HEK293T (cell line): ENCODE measurements around the gene SQOR.

Source experiments
- CTCF ChIA-PET: fragments of 350-600 bp; formaldehyde crosslinking; extraction: SDS; loops from one replicate; lab custom pipeline; 2021; ENCODE audit warnings: antibody characterized with exemption, inconsistent platforms; lab: Yijun Ruan, JAX
- POLR2A ChIA-PET: fragments of 350-600 bp; formaldehyde crosslinking; extraction: SDS; loops from one replicate; lab custom pipeline; 2020; ENCODE audit warnings: antibody characterized with exemption, inconsistent platforms; lab: Yijun Ruan, JAX
- DNase-seq: peaks from one replicate; pipeline ENCODE4 v3.0.0; 2012; ENCODE audit warnings: mixed read lengths; ENCODE audit errors: extremely low spot score
- ARNT ChIP-seq: fragments of 450-650 bp; IDR thresholded peaks from 2 replicates; pipeline ENCODE4 v1.6.1; 2017; ENCODE audit warnings: mild to moderate bottlenecking
- BHLHE40 ChIP-seq: fragments of 450-650 bp; IDR thresholded peaks from 2 replicates; pipeline ENCODE4 v1.6.1; 2016; ENCODE audit warnings: mild to moderate bottlenecking, moderate library complexity, borderline replicate concordance
- CTBP1 ChIP-seq: fragments of 450-650 bp; IDR thresholded peaks from 2 replicates; pipeline ENCODE4 v1.6.1; 2016; ENCODE audit warnings: borderline replicate concordance
- ELF4 ChIP-seq: fragments of 450-650 bp; IDR thresholded peaks from 2 replicates; pipeline ENCODE4 v1.6.1; 2017; ENCODE audit warnings: antibody characterized with exemption
- FOXA1 ChIP-seq: fragments of 450-650 bp; IDR thresholded peaks from 2 replicates; pipeline ENCODE4 v1.6.1; 2016; ENCODE audit warnings: mild to moderate bottlenecking
- FOXK2 ChIP-seq: fragments of 450-650 bp; IDR thresholded peaks from 2 replicates; pipeline ENCODE4 v1.6.1; 2016; ENCODE audit warnings: mild to moderate bottlenecking
- FOXM1 ChIP-seq: fragments of 450-650 bp; IDR thresholded peaks from 2 replicates; pipeline ENCODE4 v1.6.1; 2017; ENCODE audit warnings: mild to moderate bottlenecking, borderline replicate concordance
- HDGF ChIP-seq: fragments of 450-650 bp; IDR thresholded peaks from 2 replicates; pipeline ENCODE4 v1.6.1; 2017; ENCODE audit warnings: antibody characterized with exemption, borderline replicate concordance
- L3MBTL2 ChIP-seq: fragments of 450-650 bp; conservative IDR thresholded peaks from 2 replicates; pipeline ENCODE4 v1.6.1; 2016; ENCODE audit warnings: mild to moderate bottlenecking
- LEF1 ChIP-seq: fragments of 450-650 bp; IDR thresholded peaks from 2 replicates; pipeline ENCODE4 v1.6.1; 2017; ENCODE audit warnings: mild to moderate bottlenecking, borderline replicate concordance
- NFRKB ChIP-seq: fragments of 450-650 bp; IDR thresholded peaks from 2 replicates; pipeline ENCODE4 v1.6.1; 2016; ENCODE audit warnings: mild to moderate bottlenecking, moderate library complexity
- SP1 ChIP-seq: fragments of 450-650 bp; IDR thresholded peaks from 2 replicates; pipeline ENCODE4 v1.6.1; 2017
- SUZ12 ChIP-seq: fragments of 450-650 bp; IDR thresholded peaks from 2 replicates; pipeline ENCODE4 v1.6.1; 2016; ENCODE audit warnings: mild to moderate bottlenecking
- TARDBP ChIP-seq: fragments of 450-650 bp; IDR thresholded peaks from 2 replicates; pipeline ENCODE4 v1.6.1; 2016
- ZNF384 ChIP-seq: fragments of 450-650 bp; IDR thresholded peaks from 2 replicates; pipeline ENCODE4 v1.6.1; 2016
- TF ChIP-seq, protein P1 (sequence below): fragments of 450-650 bp; IDR thresholded peaks from 2 replicates; pipeline ENCODE4 v1.6.1; 2016

The SQOR gene

DNA sequence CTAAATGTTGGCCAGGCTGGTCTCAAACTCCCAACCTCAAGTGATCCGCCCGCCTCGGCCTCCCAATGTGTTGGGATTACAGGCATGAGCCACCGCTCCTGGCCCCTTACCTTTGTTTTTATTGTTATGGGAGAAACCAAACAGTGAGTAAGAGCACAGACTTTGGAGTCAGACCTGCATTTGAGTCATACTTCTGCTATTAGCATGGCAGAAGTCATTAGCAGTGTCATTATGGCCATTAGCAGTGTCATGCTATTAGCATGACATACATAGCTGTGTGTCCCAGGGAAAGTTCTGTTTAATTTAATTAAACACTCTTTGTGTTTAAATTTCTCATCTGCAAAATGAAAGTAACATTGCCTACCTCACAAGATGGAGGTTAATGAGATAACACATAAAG lies 54.8 kb downstream of the SQOR start:
- POLR2A ChIA-PET: no interaction called here
- no peak for TF ChIP-seq HDGF
- no peak for TF ChIP-seq FOXA1
- TF ChIP-seq L3MBTL2: no peak
- no peak for TF ChIP-seq NFRKB
- CTCF ChIA-PET: no interaction called here
- no peak for DNase-seq

DNA sequence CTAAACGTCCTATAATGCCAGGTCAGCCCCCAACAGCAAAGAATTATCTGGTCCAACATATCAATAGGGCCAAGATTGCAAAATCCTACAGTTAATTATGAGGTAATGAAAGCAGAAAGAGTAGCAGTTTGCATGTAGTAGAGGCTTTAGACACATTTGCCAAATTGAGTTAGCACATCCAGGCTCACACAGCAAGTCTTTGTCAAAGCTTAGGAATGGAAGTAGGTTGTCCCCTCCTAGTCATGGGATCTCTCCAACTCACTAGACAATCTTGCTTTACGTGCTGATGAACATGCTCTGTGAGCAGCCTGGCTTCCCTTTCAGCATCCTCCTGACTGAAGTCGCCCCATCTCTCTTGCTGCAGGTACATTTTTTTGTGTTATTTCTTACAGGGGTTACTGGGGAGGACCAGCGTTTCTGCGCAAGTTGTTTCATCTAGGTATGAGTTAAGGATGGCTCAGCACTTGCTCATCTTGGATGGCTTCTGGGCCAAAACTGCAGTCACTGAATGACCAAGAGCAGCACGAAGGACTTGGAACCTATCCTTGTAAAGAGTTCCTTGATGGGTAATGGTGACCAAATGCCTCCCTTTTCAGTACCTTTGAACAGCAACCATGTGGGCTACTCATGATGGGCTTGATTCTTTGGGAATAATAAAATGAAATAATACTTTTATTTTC lies 55.9 kb downstream of the SQOR start:
- ChIA-PET CTCF (interaction anchor here (1.0 kb wide), 1 partner anchor 15 kb away, joined by 3 read pairs; no protein-coding TSS in a partner anchor), POLR2A (no interaction called here)
- DNase-seq: no peak

DNA sequence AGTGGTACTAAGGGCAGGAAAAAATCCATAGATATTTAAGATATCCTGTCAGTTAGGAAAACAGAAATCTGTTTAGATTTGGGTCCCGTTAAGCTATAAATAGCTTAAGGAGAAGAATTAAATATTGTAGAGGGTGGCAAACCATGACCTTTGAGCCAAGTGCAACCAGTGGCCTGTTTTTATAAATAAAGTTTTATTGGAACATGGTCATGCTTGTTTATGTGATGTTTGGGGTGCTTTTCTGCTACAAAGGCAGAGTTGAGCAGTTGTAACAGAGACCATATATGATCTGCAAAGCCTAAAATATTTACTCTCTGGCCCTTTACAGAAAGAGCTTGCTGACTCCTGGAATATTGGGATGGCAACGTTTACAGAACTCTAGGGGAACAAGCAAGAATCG lies 66.3 kb downstream of the SQOR start:
- DNase-seq: no peak

More for the DNA sequence above, 55.9 kb downstream of the SQOR start:
- TF ChIP-seq FOXA1 (no peak), CTBP1 (no peak), ARNT (no peak), SP1 (no peak)

DNA sequence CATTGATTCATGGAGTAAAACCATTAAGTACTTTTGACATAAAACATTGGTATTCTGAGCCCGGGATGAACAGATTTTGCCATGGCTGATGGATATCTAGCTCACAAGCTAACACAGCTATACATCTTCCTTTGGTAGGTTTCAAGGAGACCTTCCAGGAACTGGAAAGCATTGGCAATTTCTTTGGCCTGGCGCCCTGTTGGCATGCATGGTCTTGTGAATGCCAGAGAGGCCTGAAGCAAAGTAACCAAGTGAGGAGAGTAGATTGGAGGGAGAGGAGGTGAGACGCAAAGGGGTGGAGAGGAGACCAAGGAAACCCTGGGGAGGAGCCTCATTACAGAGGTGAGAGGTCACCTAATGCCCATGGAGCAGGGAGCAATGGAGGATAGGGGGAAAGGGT lies 67.2 kb downstream of the SQOR start:
- POLR2A ChIA-PET: no interaction called here
- DNase-seq: no peak
- TF ChIP-seq FOXM1 (no peak), TARDBP (no peak)
- CTCF ChIA-PET: interaction anchor here (1.0 kb wide), 1 partner anchor 42 kb away, joined by 3 read pairs; no protein-coding TSS in a partner anchor

More for the DNA sequence above, 66.3 kb downstream of the SQOR start:
- TF ChIP-seq L3MBTL2 (no peak), HDGF (no peak), CTBP1 (no peak), BHLHE40 (no peak), SUZ12 (no peak)
- POLR2A ChIA-PET: no interaction called here
- CTCF ChIA-PET: no interaction called here

DNA sequence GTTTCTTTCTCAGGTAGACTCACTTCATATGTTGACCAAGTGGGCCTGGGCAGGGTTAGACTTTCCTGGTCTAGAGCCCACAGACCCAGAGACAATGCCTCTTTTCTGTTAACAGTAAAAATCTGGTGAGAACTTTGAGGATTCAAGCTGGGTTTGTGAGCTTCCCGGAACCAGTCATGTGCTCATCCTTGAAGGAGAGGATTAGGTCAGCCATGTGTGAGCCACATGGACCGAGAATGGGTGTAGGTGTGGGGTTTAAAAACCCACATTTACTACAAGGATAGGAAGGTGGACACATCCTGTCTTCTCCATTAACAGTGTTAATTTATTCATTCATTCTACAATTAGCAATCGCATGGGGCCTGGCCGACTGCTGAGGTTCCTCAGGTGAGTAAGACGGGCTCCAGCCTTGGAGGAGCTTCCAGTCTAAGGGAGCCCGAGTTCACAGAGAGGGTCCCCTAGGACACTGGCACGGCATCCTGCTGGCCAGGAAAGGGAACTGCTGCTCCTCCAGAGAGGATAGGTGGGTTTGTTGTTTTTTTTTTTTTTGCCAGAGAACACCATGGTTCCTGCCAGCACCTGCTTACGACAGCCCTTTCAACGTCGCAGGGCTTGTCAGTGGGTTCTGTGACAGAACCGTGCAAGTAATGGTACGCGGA lies 69.0 kb downstream of the SQOR start:
- TF ChIP-seq, protein P1, sequence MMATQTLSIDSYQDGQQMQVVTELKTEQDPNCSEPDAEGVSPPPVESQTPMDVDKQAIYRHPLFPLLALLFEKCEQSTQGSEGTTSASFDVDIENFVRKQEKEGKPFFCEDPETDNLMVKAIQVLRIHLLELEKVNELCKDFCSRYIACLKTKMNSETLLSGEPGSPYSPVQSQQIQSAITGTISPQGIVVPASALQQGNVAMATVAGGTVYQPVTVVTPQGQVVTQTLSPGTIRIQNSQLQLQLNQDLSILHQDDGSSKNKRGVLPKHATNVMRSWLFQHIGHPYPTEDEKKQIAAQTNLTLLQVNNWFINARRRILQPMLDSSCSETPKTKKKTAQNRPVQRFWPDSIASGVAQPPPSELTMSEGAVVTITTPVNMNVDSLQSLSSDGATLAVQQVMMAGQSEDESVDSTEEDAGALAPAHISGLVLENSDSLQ: no peak
- no peak for TF ChIP-seq FOXM1
- no peak for TF ChIP-seq NFRKB
- no peak for TF ChIP-seq L3MBTL2
- no peak for TF ChIP-seq SP1
- TF ChIP-seq CTBP1: no peak
- no peak for TF ChIP-seq ELF4
- TF ChIP-seq TARDBP: no peak
- TF ChIP-seq BHLHE40: no peak
- no peak for TF ChIP-seq FOXK2
- no peak for TF ChIP-seq LEF1
- no peak for TF ChIP-seq ZNF384
- TF ChIP-seq FOXA1: no peak
- TF ChIP-seq SUZ12: no peak
- no peak for TF ChIP-seq ARNT
- no peak for TF ChIP-seq HDGF
- ChIA-PET POLR2A (no interaction called here), CTCF (no interaction called here)
- DNase-seq: no peak

DNA sequence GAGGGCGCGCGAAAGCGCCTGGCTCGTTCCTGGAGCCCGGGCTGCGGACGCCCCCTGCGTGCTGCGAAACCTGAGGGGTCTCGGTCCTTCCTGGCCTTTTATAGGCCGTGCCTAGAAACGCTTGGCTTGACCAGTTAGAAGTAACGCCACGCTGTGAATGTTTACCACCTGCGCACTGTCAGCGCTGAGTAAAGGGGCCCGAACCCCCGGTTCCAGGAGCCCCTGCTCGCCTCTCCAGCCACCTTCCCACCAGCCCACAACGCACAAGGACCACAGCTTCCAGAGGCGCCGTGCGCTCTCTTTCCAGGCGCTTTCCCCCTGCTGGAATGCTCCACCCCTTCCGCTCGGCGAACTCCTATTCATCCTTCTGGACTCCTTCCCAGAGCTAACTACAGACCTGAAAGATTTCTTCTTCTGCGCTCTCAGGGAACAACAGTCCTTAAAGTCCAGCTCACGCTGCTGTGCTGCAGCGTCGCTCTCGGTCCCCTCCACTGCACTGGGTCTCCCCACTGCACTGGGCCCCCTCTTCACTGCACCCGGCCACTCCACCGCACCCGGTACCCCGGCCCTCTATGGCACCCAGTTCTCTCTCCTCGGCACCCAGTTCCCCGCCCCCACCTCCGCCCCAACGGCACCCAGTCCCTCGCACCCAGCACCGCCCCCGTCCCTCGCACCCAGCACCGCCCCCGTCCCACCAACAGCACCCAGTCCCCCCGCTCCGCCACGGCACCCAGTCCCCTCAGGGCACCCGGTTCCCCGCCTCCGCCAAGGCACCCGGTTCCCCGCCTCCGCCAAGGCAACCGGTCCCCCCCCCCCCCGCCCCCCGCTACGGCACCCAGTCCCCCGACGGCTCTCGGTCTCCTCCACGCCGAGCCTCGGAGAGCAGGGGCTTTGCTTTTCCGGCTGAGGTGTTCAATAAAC lies 69.8 kb downstream of the SQOR start:
- POLR2A ChIA-PET: no interaction called here

More for the DNA sequence above, 69.8 kb downstream of the SQOR start:
- DNase-seq: no peak
- CTCF ChIA-PET: interaction anchor here (0.7 to 1.6 kb wide), 10 partner anchors 10 to 91 kb away, joined by 3 to 5 read pairs (median 3); no protein-coding TSS in a partner anchor
- no peak for TF ChIP-seq FOXA1
- no peak for TF ChIP-seq FOXM1
- TF ChIP-seq LEF1: no peak
- TF ChIP-seq L3MBTL2: no peak
- TF ChIP-seq TARDBP: no peak
- TF ChIP-seq ELF4: no peak
- TF ChIP-seq FOXK2: no peak
- TF ChIP-seq SUZ12: no peak
- TF ChIP-seq CTBP1: no peak
- no peak for TF ChIP-seq SP1
- no peak for TF ChIP-seq BHLHE40
- TF ChIP-seq, protein P1: no peak
- TF ChIP-seq ZNF384: no peak
- no peak for TF ChIP-seq ARNT
